ENCODE measurements around the gene AUTS2. TPM values are rescaled to one million over a fixed set of nuclear protein-coding genes. Genes with fewer than 3 reads are reported as not detected.

AUTS2 gene
- total RNA-seq, 1 experiment from 2014 or later: 2.5 TPM

GRCh38 chr7:70730451-70731110 is 1132.3 kb downstream of the AUTS2 start:
- no peak for ATAC-seq
- ChIA-PET POLR2A (no interaction called here), CTCF (no interaction called here)

GRCh38 chr7:70733090-70733489 is 1134.8 kb downstream of the AUTS2 start:
- no peaks in the 10 kb centered on the region; the same call in 1 of the 2 replicates for H3K4me1 ChIP-seq (ENCODE audit: control insufficient read depth, insufficient read depth, low read length)
- no peaks in the 10 kb centered on the region; the same call in 1 of the 2 replicates for H3K27me3 ChIP-seq (ENCODE audit: control insufficient read depth, insufficient read depth, low read length)
- no peak overlapping the region for H3K27ac ChIP-seq (ENCODE audit: low read length)
- TF ChIP-seq CTCF (IDR thresholded peaks at IDR 0.05): no peak
- TF ChIP-seq REST (IDR thresholded peaks at IDR 0.05; ENCODE audit: insufficient read depth in 1 of 2, low read depth in 2 of 2, low read length in 1 of 2): no peak
- no peak for TF ChIP-seq POLR2AphosphoS5 (IDR thresholded peaks at IDR 0.05; ENCODE audit: low read depth, low read length)
- TF ChIP-seq TCF7L2 (IDR thresholded peaks at IDR 0.05; ENCODE audit: low read depth, low read length): no peak
- no peak for TF ChIP-seq SIN3A (IDR thresholded peaks at IDR 0.05; ENCODE audit: borderline replicate concordance, insufficient read depth, low read depth, low read length)
- no peaks in the 10 kb centered on the region for H3K9me3 ChIP-seq (ENCODE audit: control insufficient read depth, insufficient read depth, low read depth, low read length)
- no peaks in the 10 kb centered on the region for H3K36me3 ChIP-seq (ENCODE audit: control insufficient read depth, insufficient read depth, low read length)
- BruUV-seq (replicated peaks): no TSS peak
- in situ Hi-C loops (cut with HindIII; ENCODE audit: low pct_unique_long_range_greater_than_20kb, low sequenced_read_pairs) (no loop called here), intact Hi-C loops (cut with micrococcal nuclease; ENCODE audit: unreplicated experiment) (no loop called here)
- ChIA-PET POLR2A (no interaction called here), CTCF (no interaction called here)
- DNase-seq (ENCODE audit: low read depth, low spot score): no peak
- H3K4me3 ChIP-seq (ENCODE audit: low read depth in 2 of 2, low read length in 2 of 2): no peak overlapping the region
- ATAC-seq: no peak

More at GRCh38 chr7:70730451-70731110, 1132.3 kb downstream of the AUTS2 start:
- no TSS peak for BruUV-seq (replicated peaks)
- Histone ChIP-seq H3K27ac (ENCODE audit: low read length) (no peak overlapping the region), H3K27me3 (ENCODE audit: control insufficient read depth, insufficient read depth, low read length) (no peaks in the 10 kb centered on the region), H3K4me3 (ENCODE audit: low read depth in 2 of 2, low read length in 2 of 2) (no peak overlapping the region), H3K36me3 (ENCODE audit: control insufficient read depth, insufficient read depth, low read length) (no peaks in the 10 kb centered on the region), H3K4me1 (ENCODE audit: control insufficient read depth, insufficient read depth, low read length) (no peaks in the 10 kb centered on the region), H3K9me3 (ENCODE audit: control insufficient read depth, insufficient read depth, low read depth, low read length) (no peaks in the 10 kb centered on the region)
- DNase-seq (ENCODE audit: low read depth, low spot score): no peak
- in situ Hi-C loops (cut with HindIII; ENCODE audit: low pct_unique_long_range_greater_than_20kb, low sequenced_read_pairs): no loop called here
- TF ChIP-seq REST (IDR thresholded peaks at IDR 0.05; ENCODE audit: insufficient read depth in 1 of 2, low read depth in 2 of 2, low read length in 1 of 2) (no peak), TCF7L2 (IDR thresholded peaks at IDR 0.05; ENCODE audit: low read depth, low read length) (no peak), CTCF (IDR thresholded peaks at IDR 0.05) (no peak), POLR2AphosphoS5 (IDR thresholded peaks at IDR 0.05; ENCODE audit: low read depth, low read length) (no peak), SIN3A (IDR thresholded peaks at IDR 0.05; ENCODE audit: borderline replicate concordance, insufficient read depth, low read depth, low read length) (no peak)
- intact Hi-C loops (cut with micrococcal nuclease; ENCODE audit: unreplicated experiment): no loop called here

All from Panc1 (cell line).